HCT116 (cell line): ENCODE data around the gene FANK1.

Source experiments
- CTCF ChIP-seq, 3 experiments: fragments of 200-600 bp in 1 of 3; sonication (generic) in 1 of 3; IDR thresholded peaks in 2 of 3; conservative IDR thresholded peaks in 1 of 3; 2 replicates each; pipeline ENCODE4 v1.5.1; 2012 to 2017; ENCODE audit warnings: low read depth in 2 of 3, low read length in 2 of 3, antibody characterized with exemption in 1 of 3, borderline replicate concordance in 1 of 3, control low read depth in 1 of 3, mild to moderate bottlenecking in 1 of 3, mixed read lengths in 1 of 3, mixed run types in 1 of 3, moderate library complexity in 1 of 3; ENCODE audit not compliant: insufficient read depth in 1 of 3
- EGR1 ChIP-seq: IDR thresholded peaks from 2 replicates; pipeline ENCODE4 v1.6.1; 2012; ENCODE audit warnings: low read depth
- EZH2 ChIP-seq: fragments of 200-600 bp; sonication (generic); IDR thresholded peaks from 2 replicates; pipeline ENCODE4 v1.6.1; 2017; ENCODE audit warnings: antibody characterized with exemption, mixed run types
- FOSL1 ChIP-seq: IDR thresholded peaks from 2 replicates; pipeline ENCODE4 v1.6.1; 2012; ENCODE audit warnings: low read depth
- JUND ChIP-seq: IDR thresholded peaks from 2 replicates; pipeline ENCODE4 v1.6.1; 2012
- MAX ChIP-seq: IDR thresholded peaks from 2 replicates; pipeline ENCODE4 v1.6.1; 2012
- POLR2A ChIP-seq: IDR thresholded peaks from 2 replicates; pipeline ENCODE4 v1.7.0; 2011; ENCODE audit warnings: borderline replicate concordance; ENCODE audit not compliant: insufficient read depth, insufficient read length; ENCODE audit errors: extremely low read depth
- RAD21 ChIP-seq: IDR thresholded peaks from 2 replicates; pipeline ENCODE4 v1.6.1; 2012; ENCODE audit warnings: low read depth, mild to moderate bottlenecking
- SP1 ChIP-seq: IDR thresholded peaks from 2 replicates; pipeline ENCODE4 v1.6.1; 2012; ENCODE audit warnings: low read depth
- TCF7L2 ChIP-seq: IDR thresholded peaks from 2 replicates; pipeline ENCODE4 v1.7.0; 2011; ENCODE audit warnings: borderline replicate concordance, inconsistent platforms; ENCODE audit not compliant: insufficient read depth, insufficient read length; ENCODE audit errors: extremely low read depth
- ZNF274 ChIP-seq: fragments of 200-500 bp; sonication (Bioruptor generic); IDR thresholded peaks from 2 replicates; pipeline ENCODE4 v1.6.1; 2014; ENCODE audit warnings: mild to moderate bottlenecking, low read depth, low read length, inconsistent platforms

GRCh38 chr10:125911990-125912389 lies 15.6 kb downstream of the FANK1 start:
- TF ChIP-seq EGR1 (no peak), CTCF (IDR thresholded peaks at IDR 0.05 in 2 of 3, conservative IDR thresholded peaks at IDR 0.05 in 1 of 3; ENCODE audit: borderline replicate concordance in 1 of 3, insufficient read depth in 1 of 3, low read depth in 2 of 3, low read length in 2 of 3) (no peak), JUND (no peak), EZH2 (no peak), TCF7L2 (no peak), SP1 (no peak), RAD21 (no peak), MAX (no peak), ZNF274 (no peak), POLR2A (no peak), FOSL1 (no peak)
